AG09319 (cell line): ENCODE measurements around the gene HNRNPH3.
A peak's percentile ranks its signal among the peaks of the same experiment; 100 is the strongest.

Experiments
- DNase-seq: peaks from one replicate; pipeline ENCODE4 v3.0.0-alpha.2; 2010; ENCODE audit warnings: low read depth; ENCODE audit errors: extremely low read depth
- CTCF ChIP-seq: IDR thresholded peaks from 2 replicates; pipeline ENCODE4 v1.5.1; 2011; ENCODE audit warnings: low read depth, mild to moderate bottlenecking, inconsistent platforms, low read length, moderate library complexity

The HNRNPH3 gene

GRCh38 chr10:68331455-68332258, at the start of gene HNRNPH3:
Gene HNRNPH3, plus strand, starts transcription at chr10:68332064. Its CDS starts 5,158 bp downstream, at chr10:68337222.
- no peak for TF ChIP-seq CTCF

GRCh38 chr10:68284062-68285001, 47.5 kb upstream of the HNRNPH3 start:
- no peak for DNase-seq
- TF ChIP-seq CTCF: no peak

More at GRCh38 chr10:68331455-68332258, at the start of gene HNRNPH3:
- peak; percentile 95 for DNase-seq

- DNase-seq: no peak
- TF ChIP-seq CTCF: no peak
Measured at GRCh38 chr10:68288717-68289116, 43.1 kb upstream of the HNRNPH3 start.

GRCh38 chr10:68290736-68291135, 41.1 kb upstream of the HNRNPH3 start:
- TF ChIP-seq CTCF: no peak
- no peak for DNase-seq

GRCh38 chr10:68296843-68297663, 34.8 kb upstream of the HNRNPH3 start:
- peak; percentile 49 for DNase-seq

GRCh38 chr10:68301301-68301700, 30.6 kb upstream of the HNRNPH3 start:
- no peak for DNase-seq
- TF ChIP-seq CTCF: no peak

More at GRCh38 chr10:68296843-68297663, 34.8 kb upstream of the HNRNPH3 start:
- no peak for TF ChIP-seq CTCF
